ENCODE measurements around the gene MAP3K5.
A peak's percentile ranks its signal among the peaks of the same experiment; 100 is the strongest.

Gene MAP3K5

DNA sequence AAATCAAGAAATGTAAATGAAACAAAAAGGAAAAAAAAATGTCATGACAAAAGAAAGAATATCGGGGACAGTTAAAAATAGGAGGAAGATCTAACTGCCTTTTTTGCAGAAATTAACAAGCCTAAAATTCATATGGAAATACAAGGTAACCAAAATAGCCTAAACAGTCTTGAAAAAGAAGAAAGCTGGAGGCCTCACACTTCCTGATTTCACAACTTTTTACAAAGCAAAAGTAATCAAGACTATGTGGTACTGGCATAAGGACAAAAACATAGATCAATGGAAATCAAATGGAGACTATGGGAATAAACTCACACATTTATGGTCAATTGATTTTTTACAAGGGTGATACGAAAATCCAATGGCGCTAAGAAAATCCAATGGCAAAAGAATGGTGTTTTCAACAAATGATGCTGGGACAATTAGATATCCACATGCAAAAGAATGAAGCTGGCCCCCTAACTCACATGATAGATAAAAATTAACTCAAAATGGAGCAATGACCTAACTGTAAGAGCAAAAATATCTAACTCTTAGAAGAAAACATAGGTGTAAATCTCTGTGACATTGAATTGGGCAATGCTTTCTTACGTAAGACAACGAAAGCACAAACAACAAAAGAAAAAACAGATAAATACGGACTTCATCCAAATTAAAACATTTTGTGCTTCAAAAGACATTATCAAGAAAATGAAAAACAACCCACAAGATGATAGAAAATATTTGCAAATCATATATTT is 24.5 kb downstream of the MAP3K5 start:
- no peak for DNase-seq (ENCODE audit: low spot score)
- in situ Hi-C loops (cut with MboI; ENCODE audit: low sequenced_read_pairs, unreplicated experiment), result no loop called here
- TF ChIP-seq, protein P1, sequence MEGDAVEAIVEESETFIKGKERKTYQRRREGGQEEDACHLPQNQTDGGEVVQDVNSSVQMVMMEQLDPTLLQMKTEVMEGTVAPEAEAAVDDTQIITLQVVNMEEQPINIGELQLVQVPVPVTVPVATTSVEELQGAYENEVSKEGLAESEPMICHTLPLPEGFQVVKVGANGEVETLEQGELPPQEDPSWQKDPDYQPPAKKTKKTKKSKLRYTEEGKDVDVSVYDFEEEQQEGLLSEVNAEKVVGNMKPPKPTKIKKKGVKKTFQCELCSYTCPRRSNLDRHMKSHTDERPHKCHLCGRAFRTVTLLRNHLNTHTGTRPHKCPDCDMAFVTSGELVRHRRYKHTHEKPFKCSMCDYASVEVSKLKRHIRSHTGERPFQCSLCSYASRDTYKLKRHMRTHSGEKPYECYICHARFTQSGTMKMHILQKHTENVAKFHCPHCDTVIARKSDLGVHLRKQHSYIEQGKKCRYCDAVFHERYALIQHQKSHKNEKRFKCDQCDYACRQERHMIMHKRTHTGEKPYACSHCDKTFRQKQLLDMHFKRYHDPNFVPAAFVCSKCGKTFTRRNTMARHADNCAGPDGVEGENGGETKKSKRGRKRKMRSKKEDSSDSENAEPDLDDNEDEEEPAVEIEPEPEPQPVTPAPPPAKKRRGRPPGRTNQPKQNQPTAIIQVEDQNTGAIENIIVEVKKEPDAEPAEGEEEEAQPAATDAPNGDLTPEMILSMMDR (IDR thresholded peaks at IDR 0.05; ENCODE audit: borderline replicate concordance, control extremely low read depth, extremely low read depth, insufficient read depth, missing control alignments), result no peak

DNA sequence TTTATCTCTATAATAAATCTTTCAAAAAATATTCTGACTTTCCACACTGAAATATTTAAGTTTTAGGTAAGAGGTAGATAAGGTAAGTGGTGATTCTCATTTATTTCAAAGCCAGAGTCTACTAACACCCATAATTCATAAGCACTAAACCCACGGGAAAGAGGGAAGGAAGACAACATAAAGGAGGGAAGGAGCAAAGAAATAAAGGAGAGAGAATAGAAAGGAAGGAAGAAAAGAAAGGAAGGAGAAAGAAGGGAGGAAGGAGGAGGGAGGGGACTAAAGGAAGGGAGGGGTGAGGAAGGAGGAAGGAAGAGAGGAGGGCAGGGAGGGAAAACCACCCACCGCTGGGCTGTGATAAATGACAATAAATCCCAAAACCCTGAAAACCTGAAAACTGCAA is 25.2 kb downstream of the MAP3K5 start:
- TF ChIP-seq, protein P1 (IDR thresholded peaks at IDR 0.05; ENCODE audit: borderline replicate concordance, control extremely low read depth, extremely low read depth, insufficient read depth, missing control alignments), result no peak
- in situ Hi-C loops (cut with MboI; ENCODE audit: low sequenced_read_pairs, unreplicated experiment), result no loop called here
- DNase-seq (ENCODE audit: low spot score), result no peak

DNA sequence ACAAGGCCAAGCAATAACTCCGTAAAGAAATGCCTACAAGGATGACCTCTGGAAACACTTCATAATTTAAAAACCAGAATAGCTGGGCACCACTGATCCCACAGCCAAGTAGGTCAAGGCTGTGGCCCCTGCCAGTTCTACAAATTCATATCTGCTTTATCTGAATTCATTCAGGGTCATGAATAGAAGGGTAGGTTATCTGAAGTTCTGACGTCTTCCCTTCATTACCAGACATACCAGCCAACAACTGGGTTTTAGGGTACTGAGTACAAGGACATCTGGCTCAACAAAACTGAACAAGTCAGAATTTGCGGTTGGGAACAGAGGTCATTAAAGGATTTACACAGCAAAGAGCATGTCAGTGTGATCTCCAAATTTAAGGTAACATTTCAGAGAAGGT is 26.0 kb downstream of the MAP3K5 start:
- DNase-seq (ENCODE audit: low spot score), result no peak
- TF ChIP-seq, protein P1 (IDR thresholded peaks at IDR 0.05; ENCODE audit: borderline replicate concordance, control extremely low read depth, extremely low read depth, insufficient read depth, missing control alignments), result no peak
- in situ Hi-C loops (cut with MboI; ENCODE audit: low sequenced_read_pairs, unreplicated experiment), result no loop called here

DNA sequence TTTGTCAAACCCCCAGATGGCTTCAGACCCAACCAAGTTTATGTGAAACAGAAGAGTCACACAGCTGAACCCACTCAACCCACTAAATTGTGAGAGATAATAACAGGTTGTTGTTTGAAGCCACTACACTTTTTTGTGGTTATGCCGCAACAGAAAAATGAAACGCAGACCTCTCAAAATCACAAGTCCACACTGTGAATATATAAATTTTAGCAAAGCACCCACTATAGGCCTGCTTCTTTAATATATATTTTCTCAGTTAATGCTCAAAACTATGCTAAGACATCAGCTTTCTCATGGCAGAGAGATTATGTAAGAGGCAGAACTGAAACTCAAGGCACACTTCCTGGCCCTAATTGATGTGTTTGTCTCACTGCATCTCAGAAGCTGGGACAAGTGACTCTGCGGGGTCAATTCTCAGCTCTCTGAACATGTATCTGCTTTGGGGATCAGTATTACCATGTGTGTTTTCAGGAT is 27.7 kb downstream of the MAP3K5 start:
- DNase-seq (ENCODE audit: low spot score), result peak; percentile 46
- in situ Hi-C loops (cut with MboI; ENCODE audit: low sequenced_read_pairs, unreplicated experiment), result no loop called here
- TF ChIP-seq, protein P1 (IDR thresholded peaks at IDR 0.05; ENCODE audit: borderline replicate concordance, control extremely low read depth, extremely low read depth, insufficient read depth, missing control alignments), result no peak

DNA sequence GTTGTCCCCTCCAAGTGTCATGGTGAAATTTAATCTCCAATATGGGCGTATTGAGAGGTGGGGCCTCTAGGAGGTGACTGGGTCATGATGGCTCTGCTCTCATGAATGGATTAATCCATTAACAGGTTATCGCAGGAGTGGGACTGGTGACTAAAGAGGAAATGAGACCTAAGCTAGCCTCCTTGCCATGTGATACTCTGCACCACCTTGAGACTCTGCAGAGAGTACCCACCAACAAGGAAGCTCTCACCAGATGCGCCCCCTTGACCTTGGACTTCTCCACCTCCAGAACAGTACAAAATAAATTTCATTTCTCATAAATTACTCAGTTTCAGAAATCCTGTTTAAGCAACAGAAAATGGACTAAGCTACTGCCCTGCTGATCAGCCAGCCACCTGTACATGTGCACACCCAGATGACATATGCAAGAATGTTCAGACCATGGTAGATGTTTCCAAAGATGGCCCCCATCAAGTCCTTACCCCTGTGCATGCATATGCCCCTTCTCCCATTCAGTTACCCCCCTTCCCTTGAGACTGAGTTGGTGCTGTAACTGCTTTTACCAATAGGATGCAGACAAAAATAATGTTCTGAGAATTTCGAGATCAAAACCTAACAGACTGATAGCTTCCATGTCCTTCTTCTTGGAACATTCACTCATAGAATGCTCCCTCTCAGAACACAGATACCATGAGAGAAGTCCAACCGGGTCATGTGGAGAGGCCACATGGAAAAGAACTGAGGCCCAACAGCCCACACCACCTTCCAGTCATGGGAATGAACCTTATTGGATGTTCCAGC is 28.4 kb downstream of the MAP3K5 start:
- DNase-seq (ENCODE audit: low spot score), result no peak
- TF ChIP-seq, protein P1 (IDR thresholded peaks at IDR 0.05; ENCODE audit: borderline replicate concordance, control extremely low read depth, extremely low read depth, insufficient read depth, missing control alignments), result no peak
- in situ Hi-C loops (cut with MboI; ENCODE audit: low sequenced_read_pairs, unreplicated experiment), result no loop called here

DNA sequence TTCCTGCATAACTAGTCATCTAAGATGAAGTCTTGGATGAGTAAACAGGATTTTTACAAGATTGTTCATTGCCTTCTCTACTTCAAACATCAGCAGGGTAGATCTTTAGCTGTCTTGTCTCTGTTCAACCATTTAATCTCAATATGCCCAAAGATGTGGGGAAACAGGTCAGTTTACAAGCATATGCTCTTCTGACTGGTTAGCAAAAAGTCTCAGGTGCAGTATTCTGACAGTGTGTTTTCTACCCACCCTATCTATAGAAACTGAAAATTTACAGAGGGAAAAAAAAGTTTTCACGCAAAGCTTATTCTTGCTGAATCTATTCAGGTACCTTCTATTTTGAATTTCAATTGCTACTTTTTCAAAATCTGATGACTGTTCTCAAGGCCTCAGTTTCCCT is 29.0 kb downstream of the MAP3K5 start:
- DNase-seq (ENCODE audit: low spot score), result no peak
- in situ Hi-C loops (cut with MboI; ENCODE audit: low sequenced_read_pairs, unreplicated experiment), result no loop called here
- TF ChIP-seq, protein P1 (IDR thresholded peaks at IDR 0.05; ENCODE audit: borderline replicate concordance, control extremely low read depth, extremely low read depth, insufficient read depth, missing control alignments), result no peak
